ENCODE data around the gene PDE4B.

The PDE4B gene

GRCh38 chr1:66349242-66349641 lies 556.5 kb downstream of the PDE4B start:
- no peaks in the 10 kb centered on the region for H3K27me3 ChIP-seq (replicated peaks)
- TF ChIP-seq CTCF (IDR thresholded peaks at IDR 0.05; ENCODE audit: low read depth, low read length, missing control alignments) = no peak
- H3K4me3 ChIP-seq (ENCODE audit: low read depth, low read length) = no peak overlapping the region
- H3K27ac ChIP-seq = no peak overlapping the region
- no peak for DNase-seq
- no peaks in the 10 kb centered on the region for H3K36me3 ChIP-seq (replicated peaks)
- in situ Hi-C loops (cut with HindIII; ENCODE audit: low pct_ligation_motif_present, low sequenced_read_pairs) = loop anchor here (25.0 kb wide), 1 partner anchor 88 kb away; no protein-coding TSS in a partner anchor

- in situ Hi-C loops (cut with HindIII; ENCODE audit: low pct_ligation_motif_present, low sequenced_read_pairs) = no loop called here
- Histone ChIP-seq H3K27ac (no peak overlapping the region), H3K27me3 (replicated peaks) (no peaks in the 10 kb centered on the region), H3K4me3 (ENCODE audit: low read depth, low read length) (no peak overlapping the region), H3K36me3 (replicated peaks) (no peaks in the 10 kb centered on the region)
- DNase-seq = no peak
- TF ChIP-seq CTCF (IDR thresholded peaks at IDR 0.05; ENCODE audit: low read depth, low read length, missing control alignments) = no peak
Observed at GRCh38 chr1:66350001-66350547, 557.4 kb downstream of the PDE4B start.

GRCh38 chr1:66351478-66351877 lies 558.8 kb downstream of the PDE4B start:
- Histone ChIP-seq H3K36me3 (replicated peaks) (no peaks in the 10 kb centered on the region), H3K27me3 (replicated peaks) (no peaks in the 10 kb centered on the region), H3K27ac (no peak overlapping the region), H3K4me3 (ENCODE audit: low read depth, low read length) (no peak overlapping the region)
- no peak for TF ChIP-seq CTCF (IDR thresholded peaks at IDR 0.05; ENCODE audit: low read depth, low read length, missing control alignments)
- DNase-seq = no peak
- in situ Hi-C loops (cut with HindIII; ENCODE audit: low pct_ligation_motif_present, low sequenced_read_pairs) = no loop called here

- no peak for TF ChIP-seq CTCF (IDR thresholded peaks at IDR 0.05; ENCODE audit: low read depth, low read length, missing control alignments)
- no peak overlapping the region for H3K4me3 ChIP-seq (ENCODE audit: low read depth, low read length)
- in situ Hi-C loops (cut with HindIII; ENCODE audit: low pct_ligation_motif_present, low sequenced_read_pairs) = no loop called here
- no peaks in the 10 kb centered on the region for H3K27me3 ChIP-seq (replicated peaks)
- H3K27ac ChIP-seq = no peak overlapping the region
- no peak for DNase-seq
- H3K36me3 ChIP-seq (replicated peaks) = no peaks in the 10 kb centered on the region
Observed at GRCh38 chr1:66351913-66352312, 559.2 kb downstream of the PDE4B start.

GRCh38 chr1:66352792-66353191 lies 560.1 kb downstream of the PDE4B start:
- Histone ChIP-seq H3K4me3 (ENCODE audit: low read depth, low read length) (no peak overlapping the region), H3K36me3 (replicated peaks) (no peaks in the 10 kb centered on the region), H3K27me3 (replicated peaks) (no peaks in the 10 kb centered on the region), H3K27ac (no peak overlapping the region)
- TF ChIP-seq CTCF (IDR thresholded peaks at IDR 0.05; ENCODE audit: low read depth, low read length, missing control alignments) = no peak
- in situ Hi-C loops (cut with HindIII; ENCODE audit: low pct_ligation_motif_present, low sequenced_read_pairs) = no loop called here
- DNase-seq = no peak

- Histone ChIP-seq H3K27me3 (replicated peaks) (no peaks in the 10 kb centered on the region), H3K4me3 (ENCODE audit: low read depth, low read length) (no peak overlapping the region), H3K27ac (no peak overlapping the region), H3K36me3 (replicated peaks) (no peaks in the 10 kb centered on the region)
- no peak for TF ChIP-seq CTCF (IDR thresholded peaks at IDR 0.05; ENCODE audit: low read depth, low read length, missing control alignments)
- in situ Hi-C loops (cut with HindIII; ENCODE audit: low pct_ligation_motif_present, low sequenced_read_pairs) = no loop called here
- DNase-seq = no peak
Observed at GRCh38 chr1:66353257-66353656, 560.6 kb downstream of the PDE4B start.
